ENCODE results near the gene PRAMEF5. TPM values are rescaled to one million over a fixed set of nuclear protein-coding genes. Genes with fewer than 3 reads are reported as not detected.

Gene PRAMEF5
- polyA plus RNA-seq, 1 experiment = not detected

Small RNA genes lying within 50 kb of the gene (small RNA-seq; reads per million reads assigned to genes)
- gene RNU6-771P (ENCODE audit: insufficient read length, low read depth) = not detected

Other genes with a start within 250 kb of the PRAMEF5 start
- gene PRAMEF27, start 197.6 kb upstream of the PRAMEF5 start, polyA plus RNA-seq (2011; rRNA removed) = not detected in 2 replicates
- gene HNRNPCL3, start 193.4 kb upstream of the PRAMEF5 start, polyA plus RNA-seq (2011; rRNA removed) = not detected in 2 replicates
- not detected in 2 replicates for gene PRAMEF25, start 183.4 kb upstream of the PRAMEF5 start, polyA plus RNA-seq (2011; rRNA removed)
- not detected in 2 replicates for gene HNRNPCL2, start 137.3 kb upstream of the PRAMEF5 start, polyA plus RNA-seq (2011; rRNA removed)
- not detected in 2 replicates for gene PRAMEF26, start 98.2 kb upstream of the PRAMEF5 start, polyA plus RNA-seq (2011; rRNA removed)
- gene HNRNPCL4, start 88.6 kb upstream of the PRAMEF5 start, polyA plus RNA-seq (2011; rRNA removed) = not detected in 2 replicates
- gene PRAMEF9, start 82.3 kb upstream of the PRAMEF5 start, polyA plus RNA-seq (2011; rRNA removed) = not detected in 2 replicates
- not detected in 2 replicates for gene PRAMEF13, start 52.8 kb upstream of the PRAMEF5 start, polyA plus RNA-seq (2011; rRNA removed)
- not detected in 2 replicates for gene PRAMEF18, start 28.0 kb upstream of the PRAMEF5 start, polyA plus RNA-seq (2011; rRNA removed)
- gene PRAMEF8, start 30.9 kb downstream of the PRAMEF5 start, polyA plus RNA-seq (2011; rRNA removed) = not detected in 2 replicates
- not detected in 2 replicates for gene PRAMEF33, start 49.3 kb downstream of the PRAMEF5 start, polyA plus RNA-seq (2011; rRNA removed)
- not detected in 2 replicates for gene PRAMEF15, start 61.4 kb downstream of the PRAMEF5 start, polyA plus RNA-seq (2011; rRNA removed)
- not detected in 2 replicates for gene PRAMEF14, start 92.9 kb downstream of the PRAMEF5 start, polyA plus RNA-seq (2011; rRNA removed)
- gene PRAMEF19, start 117.7 kb downstream of the PRAMEF5 start, polyA plus RNA-seq (2011; rRNA removed) = not detected in 2 replicates
- not detected in 2 replicates for gene PRAMEF17, start 135.4 kb downstream of the PRAMEF5 start, polyA plus RNA-seq (2011; rRNA removed)
- gene PRAMEF20, start 156.3 kb downstream of the PRAMEF5 start, polyA plus RNA-seq (2011; rRNA removed) = not detected in 2 replicates

Measured in AG04450 (cell line).